Spleen (tissue), 7 donors: ENCODE measurements around the gene GGTLC3.
"Not testable (repeated sequence)": the region's sequence is repeated elsewhere in the genome, so short reads cannot be mapped to it uniquely, and the experiment has no call there.

Source experiments
- POLR2AphosphoS5 ChIP-seq, 3 donors: sonication (generic); formaldehyde crosslinking; IDR thresholded peaks; one replicate each; pipeline ENCODE4 v1.5.1; 2017; ENCODE audit warnings: antibody characterized with exemption in 3 of 3
- TF ChIP-seq, protein P1 (sequence below), 11 experiments: fragments of 200-600 bp in 7 of 11; fragments of 450-650 bp in 4 of 11; sonication (generic) in 4 of 11; IDR thresholded peaks in 8 of 11; conservative IDR thresholded peaks in 3 of 11; 1 replicate in 7 of 11; 2 replicates in 4 of 11; pipeline versions ENCODE4 v1.4.0 to v1.8.0; 2016 to 2021; ENCODE audit warnings: antibody characterized with exemption in 11 of 11, inconsistent platforms in 4 of 11, mild to moderate bottlenecking in 1 of 11
- donor health status: DM: no; HTN: no; CAD: no; lungs with moderate emphysema.
- donor health status: DM: no; HTN: no; CAD: no.
- donor health status: DM: no; HTN: no; CAD: no.

DNA sequence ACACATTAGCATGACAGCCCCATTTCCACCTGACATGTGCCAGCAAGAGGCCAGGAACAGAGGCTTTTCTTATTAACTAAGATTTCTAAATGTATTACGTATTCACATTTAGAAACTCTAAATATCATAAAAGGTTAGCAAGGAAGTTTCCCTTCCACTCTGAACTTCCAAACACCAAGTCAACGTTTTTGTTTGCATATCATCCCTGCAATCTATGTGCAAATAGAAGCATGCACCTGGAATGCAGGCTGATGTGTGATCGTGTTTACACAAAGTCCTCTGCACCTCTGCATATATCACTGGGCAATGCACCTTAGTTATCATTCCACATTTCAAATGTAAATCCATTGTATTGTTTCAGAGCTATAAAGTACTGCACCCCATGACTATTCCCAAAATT lies 21.7 kb downstream of the GGTLC3 start:
- TF ChIP-seq, protein P1, sequence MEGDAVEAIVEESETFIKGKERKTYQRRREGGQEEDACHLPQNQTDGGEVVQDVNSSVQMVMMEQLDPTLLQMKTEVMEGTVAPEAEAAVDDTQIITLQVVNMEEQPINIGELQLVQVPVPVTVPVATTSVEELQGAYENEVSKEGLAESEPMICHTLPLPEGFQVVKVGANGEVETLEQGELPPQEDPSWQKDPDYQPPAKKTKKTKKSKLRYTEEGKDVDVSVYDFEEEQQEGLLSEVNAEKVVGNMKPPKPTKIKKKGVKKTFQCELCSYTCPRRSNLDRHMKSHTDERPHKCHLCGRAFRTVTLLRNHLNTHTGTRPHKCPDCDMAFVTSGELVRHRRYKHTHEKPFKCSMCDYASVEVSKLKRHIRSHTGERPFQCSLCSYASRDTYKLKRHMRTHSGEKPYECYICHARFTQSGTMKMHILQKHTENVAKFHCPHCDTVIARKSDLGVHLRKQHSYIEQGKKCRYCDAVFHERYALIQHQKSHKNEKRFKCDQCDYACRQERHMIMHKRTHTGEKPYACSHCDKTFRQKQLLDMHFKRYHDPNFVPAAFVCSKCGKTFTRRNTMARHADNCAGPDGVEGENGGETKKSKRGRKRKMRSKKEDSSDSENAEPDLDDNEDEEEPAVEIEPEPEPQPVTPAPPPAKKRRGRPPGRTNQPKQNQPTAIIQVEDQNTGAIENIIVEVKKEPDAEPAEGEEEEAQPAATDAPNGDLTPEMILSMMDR (IDR thresholded peaks at IDR 0.05 in 8 of 11, conservative IDR thresholded peaks at IDR 0.05 in 3 of 11): not testable (repeated sequence)
- TF ChIP-seq POLR2AphosphoS5 (IDR thresholded peaks at IDR 0.05): not testable (repeated sequence)
